ENCODE measurements around the gene PCAT6. TPM values are rescaled to one million over a fixed set of nuclear protein-coding genes. Genes with fewer than 3 reads are reported as not detected.

The PCAT6 gene
- total and polyA plus RNA-seq, 2 donors (not counting 1 experiment from before 2014, with no cell fraction given), result 1.1 to 1.6 TPM

DNA sequence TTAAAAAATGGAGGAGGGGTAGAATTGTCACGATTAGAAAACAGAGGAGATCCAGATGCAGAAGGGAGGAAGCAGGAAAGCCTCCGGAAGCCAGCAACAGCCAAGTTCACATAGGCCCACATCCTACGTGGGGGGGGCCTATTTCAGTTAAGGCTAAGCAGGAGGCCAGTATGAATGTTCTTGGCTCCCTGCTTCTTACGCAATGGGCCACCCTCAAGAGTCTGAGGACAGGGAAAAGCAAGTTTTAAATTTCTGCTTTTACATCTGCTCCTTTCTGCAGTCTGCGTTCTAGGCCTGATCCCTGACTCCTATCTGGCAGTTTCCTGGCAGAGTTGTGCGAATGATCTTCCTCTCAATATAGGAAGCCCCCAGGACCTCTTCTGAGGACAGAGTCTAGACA is 47.6 kb downstream of the PCAT6 start:
- peaks cover 0 to 26% (median 10%) of the 10 kb centered on the region in 4 experiments for H3K27me3 ChIP-seq (replicated peaks in 1 of 4; ENCODE audit: control extremely low read depth in 1 of 4, control insufficient read depth in 3 of 4, insufficient read depth in 4 of 4, low read length in 3 of 4)

DNA sequence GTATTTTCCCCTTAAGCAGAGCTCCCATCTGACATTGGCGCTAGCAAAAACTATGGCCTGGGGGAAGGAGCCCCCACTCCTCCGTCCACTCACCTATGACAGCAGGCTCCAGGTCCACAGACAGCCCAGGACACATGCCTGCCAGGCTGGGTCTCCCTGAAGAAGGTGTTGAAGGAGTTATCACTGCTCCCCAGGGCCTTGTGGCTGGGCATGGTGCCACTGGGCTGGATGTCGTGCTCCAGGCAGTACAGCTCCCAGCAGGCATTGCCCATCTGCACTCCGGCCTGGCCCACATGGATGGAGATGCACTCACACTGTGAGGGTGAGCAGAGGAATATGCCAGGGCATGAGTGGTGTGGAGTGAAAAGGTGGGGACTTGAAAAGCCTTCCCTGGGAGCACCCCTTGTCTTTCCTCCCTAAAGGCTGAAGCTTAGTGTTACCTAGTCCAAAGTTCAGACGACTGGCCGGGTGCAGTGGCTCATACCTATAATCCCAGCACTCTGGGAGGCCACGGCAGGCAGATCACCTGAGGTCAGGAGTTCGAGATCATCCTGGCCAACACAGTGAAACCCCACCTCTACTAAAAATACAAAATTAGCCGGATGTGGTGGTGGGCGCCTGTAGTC is 48.1 kb downstream of the PCAT6 start:
- no peaks in the 10 kb centered on the region for H3K79me2 ChIP-seq (ENCODE audit: control insufficient read depth, insufficient read depth, low read length)
- no peaks in the 10 kb centered on the region for H4K20me1 ChIP-seq (ENCODE audit: control insufficient read depth, insufficient read depth, low read length, poor library complexity, severe bottlenecking)
- no peaks in the 10 kb centered on the region for H3K36me3 ChIP-seq (replicated peaks in 1 of 2; ENCODE audit: control extremely low read depth in 1 of 2, control insufficient read depth in 1 of 2, extremely low read depth in 1 of 2, insufficient read depth in 2 of 2, low read length in 1 of 2)
- ChIA-PET CTCF (interaction anchor here (0.6 kb wide), 1 partner anchor 10 kb away, joined by 3 read pairs; no protein-coding TSS in a partner anchor), POLR2A (no interaction called here)
- 93% methylated on average over 7 of the region's 10 CpGs for WGBS (ENCODE audit: insufficient coverage)
- peaks cover 0 to 26% (median 10%) of the 10 kb centered on the region in 4 experiments for H3K27me3 ChIP-seq (replicated peaks in 1 of 4; ENCODE audit: control extremely low read depth in 1 of 4, control insufficient read depth in 3 of 4, insufficient read depth in 4 of 4, low read length in 3 of 4)
- Mint-ChIP-seq H3K4me3 (no peak overlapping the region), H3K4me1 (peaks cover 14% of the 10 kb centered on the region), H3K9me3 (ENCODE audit: insufficient read depth) (no peaks in the 10 kb centered on the region), H3K27me3 (peaks cover 12% of the 10 kb centered on the region), H3K27ac (no peak overlapping the region)
- intact Hi-C loops (cut with micrococcal nuclease), result no loop called here
- no peak overlapping the region for H3K4me3 ChIP-seq (ENCODE audit: control extremely low read depth in 1 of 5, extremely low read depth in 1 of 5, insufficient read depth in 1 of 5, low read depth in 2 of 5, low read length in 4 of 5)
- no peak overlapping the region for H3K9ac ChIP-seq (ENCODE audit: low read length)
- H3K27ac ChIP-seq (ENCODE audit: low read length in 2 of 2), result no peak overlapping the region
- no peak overlapping the region for H3K4me2 ChIP-seq (replicated peaks; ENCODE audit: low read depth, low read length, poor library complexity, severe bottlenecking)
- no peak for TF ChIP-seq EZH2 (IDR thresholded peaks at IDR 0.05; ENCODE audit: borderline replicate concordance, insufficient read depth, low read depth, low read length, poor library complexity, severe bottlenecking)
- TF ChIP-seq, protein P1, sequence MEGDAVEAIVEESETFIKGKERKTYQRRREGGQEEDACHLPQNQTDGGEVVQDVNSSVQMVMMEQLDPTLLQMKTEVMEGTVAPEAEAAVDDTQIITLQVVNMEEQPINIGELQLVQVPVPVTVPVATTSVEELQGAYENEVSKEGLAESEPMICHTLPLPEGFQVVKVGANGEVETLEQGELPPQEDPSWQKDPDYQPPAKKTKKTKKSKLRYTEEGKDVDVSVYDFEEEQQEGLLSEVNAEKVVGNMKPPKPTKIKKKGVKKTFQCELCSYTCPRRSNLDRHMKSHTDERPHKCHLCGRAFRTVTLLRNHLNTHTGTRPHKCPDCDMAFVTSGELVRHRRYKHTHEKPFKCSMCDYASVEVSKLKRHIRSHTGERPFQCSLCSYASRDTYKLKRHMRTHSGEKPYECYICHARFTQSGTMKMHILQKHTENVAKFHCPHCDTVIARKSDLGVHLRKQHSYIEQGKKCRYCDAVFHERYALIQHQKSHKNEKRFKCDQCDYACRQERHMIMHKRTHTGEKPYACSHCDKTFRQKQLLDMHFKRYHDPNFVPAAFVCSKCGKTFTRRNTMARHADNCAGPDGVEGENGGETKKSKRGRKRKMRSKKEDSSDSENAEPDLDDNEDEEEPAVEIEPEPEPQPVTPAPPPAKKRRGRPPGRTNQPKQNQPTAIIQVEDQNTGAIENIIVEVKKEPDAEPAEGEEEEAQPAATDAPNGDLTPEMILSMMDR (IDR thresholded peaks at IDR 0.05), result no peak
- no peak for DNase-seq
- no peak overlapping the region for H2AFZ ChIP-seq (ENCODE audit: insufficient read depth, low read depth, low read length, poor library complexity, severe bottlenecking)
- ATAC-seq (ENCODE audit: low read depth), result no peak
- peaks cover 0 to 5% (median 0%) of the 10 kb centered on the region in 3 donors for H3K9me3 ChIP-seq (ENCODE audit: control extremely low read depth in 1 of 3, control insufficient read depth in 2 of 3, insufficient read depth in 1 of 3, low read length in 2 of 3)
- H3K4me1 ChIP-seq (ENCODE audit: control insufficient read depth in 2 of 2, insufficient read depth in 2 of 2, low read length in 2 of 2), result peaks cover 10 to 16% of the 10 kb centered on the region in 2 donors

More for the DNA sequence above, 47.6 kb downstream of the PCAT6 start:
- ChIA-PET POLR2A (no interaction called here), CTCF (interaction anchor here (0.6 kb wide), 1 partner anchor 10 kb away, joined by 3 read pairs; no protein-coding TSS in a partner anchor)
- 53% methylated on average over 5 of the region's 6 CpGs for WGBS (ENCODE audit: insufficient coverage)
- H3K9me3 Mint-ChIP-seq (ENCODE audit: insufficient read depth), result no peaks in the 10 kb centered on the region
- no peak overlapping the region for H3K27ac Mint-ChIP-seq
- Histone ChIP-seq H3K9ac (ENCODE audit: low read length) (no peak overlapping the region), H3K79me2 (ENCODE audit: control insufficient read depth, insufficient read depth, low read length) (no peaks in the 10 kb centered on the region), H3K4me3 (ENCODE audit: control extremely low read depth in 1 of 5, extremely low read depth in 1 of 5, insufficient read depth in 1 of 5, low read depth in 2 of 5, low read length in 4 of 5) (no peak overlapping the region), H2AFZ (ENCODE audit: insufficient read depth, low read depth, low read length, poor library complexity, severe bottlenecking) (no peak overlapping the region), H3K4me1 (ENCODE audit: control insufficient read depth in 2 of 2, insufficient read depth in 2 of 2, low read length in 2 of 2) (peaks cover 10 to 16% of the 10 kb centered on the region in 2 donors), H3K27ac (ENCODE audit: low read length in 2 of 2) (no peak overlapping the region), H3K9me3 (ENCODE audit: control extremely low read depth in 1 of 3, control insufficient read depth in 2 of 3, insufficient read depth in 1 of 3, low read length in 2 of 3) (peaks cover 0 to 5% (median 0%) of the 10 kb centered on the region in 3 donors), H4K20me1 (ENCODE audit: control insufficient read depth, insufficient read depth, low read length, poor library complexity, severe bottlenecking) (no peaks in the 10 kb centered on the region), H3K36me3 (replicated peaks in 1 of 2; ENCODE audit: control extremely low read depth in 1 of 2, control insufficient read depth in 1 of 2, extremely low read depth in 1 of 2, insufficient read depth in 2 of 2, low read length in 1 of 2) (no peaks in the 10 kb centered on the region), H3K4me2 (replicated peaks; ENCODE audit: low read depth, low read length, poor library complexity, severe bottlenecking) (no peak overlapping the region)
- ATAC-seq (ENCODE audit: low read depth) (no peak), DNase-seq (no peak)
- intact Hi-C loops (cut with micrococcal nuclease), result no loop called here
- H3K4me3 Mint-ChIP-seq, result no peak overlapping the region
- H3K27me3 Mint-ChIP-seq, result peaks cover 12% of the 10 kb centered on the region
- TF ChIP-seq, protein P1 (IDR thresholded peaks at IDR 0.05), result no peak
- TF ChIP-seq EZH2 (IDR thresholded peaks at IDR 0.05; ENCODE audit: borderline replicate concordance, insufficient read depth, low read depth, low read length, poor library complexity, severe bottlenecking), result no peak
- H3K4me1 Mint-ChIP-seq, result peaks cover 14% of the 10 kb centered on the region
